HFF-Myc (cell line): ENCODE results near the gene ZBTB37.
"Not testable (repeated sequence)": the region's sequence is repeated elsewhere in the genome, so short reads cannot be mapped to it uniquely, and the experiment has no call there.

Source experiments
- DNase-seq: peaks from one replicate; pipeline ENCODE4 v3.0.0-alpha.2; 2011; ENCODE audit warnings: low read depth; ENCODE audit errors: extremely low read depth
- H3K4me3 ChIP-seq: replicated peaks from 2 replicates; pipeline ENCODE4 v1.5.1; 2011; ENCODE audit warnings: low read depth, mild to moderate bottlenecking, control low read depth, low read length
- CTCF ChIP-seq: IDR thresholded peaks from 2 replicates; pipeline ENCODE4 v1.5.1; 2012; ENCODE audit warnings: mild to moderate bottlenecking, low read depth, low read length, control low read depth; ENCODE audit errors: missing control alignments

ZBTB37 gene

GRCh38 chr1:173832748-173833147, 35.4 kb upstream of the ZBTB37 start:
- DNase-seq = no peak
- no peak for TF ChIP-seq CTCF
- no peak overlapping the region for H3K4me3 ChIP-seq

- no peak overlapping the region for H3K4me3 ChIP-seq
- no peak for DNase-seq
- TF ChIP-seq CTCF = no peak
These were observed 16.1 kb upstream of the ZBTB37 start for GRCh38 chr1:173852105-173852504.

GRCh38 chr1:173853074-173853473, 15.1 kb upstream of the ZBTB37 start:
- no peak for TF ChIP-seq CTCF
- no peak overlapping the region for H3K4me3 ChIP-seq
- DNase-seq = no peak

- DNase-seq = no peak
- H3K4me3 ChIP-seq = no peak overlapping the region
- TF ChIP-seq CTCF = no peak
These were observed 12.2 kb upstream of the ZBTB37 start for GRCh38 chr1:173856014-173856413.

- no peak for DNase-seq
- no peak for TF ChIP-seq CTCF
- H3K4me3 ChIP-seq = no peak overlapping the region
These were observed 11.3 kb upstream of the ZBTB37 start for GRCh38 chr1:173856903-173857302.

- no peak overlapping the region for H3K4me3 ChIP-seq
- TF ChIP-seq CTCF = no peak
- DNase-seq = no peak
These were observed 10.7 kb upstream of the ZBTB37 start for GRCh38 chr1:173857363-173857917.

GRCh38 chr1:173859547-173859946, 8.6 kb upstream of the ZBTB37 start:
- not testable (repeated sequence) for H3K4me3 ChIP-seq, DNase-seq
